GM19238 (cell line): ENCODE measurements around the gene DOCK4.

Experiments
- DNase-seq: peaks from one replicate; pipeline ENCODE4 v3.0.0; 2011; ENCODE audit warnings: low spot score; ENCODE audit not compliant: insufficient read length

DOCK4 gene

DNA sequence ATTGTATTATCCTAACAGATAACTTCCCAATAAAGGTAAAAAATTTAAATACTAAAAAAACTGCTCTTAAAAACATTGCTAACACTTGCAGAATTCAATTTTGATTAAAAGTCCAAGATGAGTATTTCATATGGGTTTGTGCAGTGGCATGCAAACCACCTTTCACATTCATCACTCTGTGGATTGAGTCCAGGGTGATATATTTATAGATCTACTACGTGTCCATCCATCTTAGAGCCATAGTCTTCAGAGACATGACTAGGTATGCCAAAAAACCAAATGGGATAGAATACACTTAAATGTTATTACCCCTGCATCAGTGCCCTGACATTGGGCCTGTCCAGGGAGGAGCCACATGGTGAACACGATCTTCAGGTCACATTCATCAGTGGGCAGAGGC is 96.0 kb downstream of the DOCK4 start:
- no peak for DNase-seq

- no peak for DNase-seq
Observed at GRCh38 chr7:112108981-112109380, 97.2 kb downstream of the DOCK4 start.

DNA sequence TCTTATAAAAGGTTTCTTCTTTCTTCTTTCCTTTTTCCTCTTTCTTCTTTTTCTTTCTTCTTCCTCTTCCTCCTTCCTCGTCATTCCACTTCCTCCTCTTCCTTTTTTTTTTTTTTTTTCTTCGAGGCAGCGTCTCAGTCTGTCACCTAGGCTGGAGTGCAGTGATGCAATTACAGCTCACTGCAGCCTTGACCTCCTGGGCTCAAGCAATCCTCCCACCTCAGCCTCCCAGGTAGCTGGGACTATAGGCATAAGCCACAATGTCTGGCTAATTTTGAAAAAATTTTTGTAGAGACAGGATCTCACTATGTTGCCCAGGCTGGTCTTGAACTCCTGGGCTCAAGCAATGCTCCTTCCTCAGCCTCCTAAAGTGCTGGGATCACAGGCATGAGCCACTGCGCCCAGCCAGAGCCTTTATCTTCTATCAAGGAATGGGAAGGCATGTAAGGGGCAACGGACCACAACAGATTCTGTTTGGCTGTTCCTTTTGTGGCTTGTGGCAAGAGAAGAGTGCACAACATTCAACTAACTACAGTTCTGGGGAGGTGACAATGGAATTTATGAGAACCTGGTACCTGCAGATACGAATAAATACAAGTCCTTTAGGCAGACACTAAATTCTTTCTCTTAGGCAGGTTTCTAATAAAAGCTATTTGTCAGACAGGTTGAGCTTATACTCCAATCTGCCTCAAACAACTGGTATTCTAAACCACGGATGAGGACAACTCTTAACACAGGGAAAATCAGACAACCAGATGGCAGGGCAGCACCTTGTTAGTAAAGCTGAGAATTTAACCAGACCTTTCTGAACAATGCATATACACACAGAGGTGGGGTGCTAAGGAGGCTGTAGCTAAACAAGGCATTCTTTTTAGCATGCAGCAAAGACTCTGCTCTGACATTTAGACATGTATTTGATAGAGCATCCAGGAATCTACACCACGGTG is 100.3 kb downstream of the DOCK4 start:
- DNase-seq: no peak

DNA sequence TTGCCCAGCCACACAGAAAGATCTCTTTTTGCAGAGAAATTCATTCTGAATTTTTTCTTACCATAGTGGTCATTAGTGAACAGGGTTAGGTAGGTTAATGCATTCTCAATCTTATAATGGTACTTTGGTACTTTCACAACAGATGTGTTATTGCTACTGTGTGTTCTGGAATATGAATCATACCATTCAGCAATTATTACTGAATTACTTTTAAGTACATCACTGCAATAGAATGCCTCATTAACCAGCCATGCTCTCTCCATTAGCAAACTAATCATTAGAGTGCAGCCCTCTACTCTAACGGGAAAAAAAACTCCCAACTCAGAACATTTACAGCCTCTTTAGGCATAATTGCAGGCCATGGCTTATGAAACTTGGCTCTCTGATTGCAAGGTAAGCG is 102.1 kb downstream of the DOCK4 start:
- DNase-seq: no peak

DNA sequence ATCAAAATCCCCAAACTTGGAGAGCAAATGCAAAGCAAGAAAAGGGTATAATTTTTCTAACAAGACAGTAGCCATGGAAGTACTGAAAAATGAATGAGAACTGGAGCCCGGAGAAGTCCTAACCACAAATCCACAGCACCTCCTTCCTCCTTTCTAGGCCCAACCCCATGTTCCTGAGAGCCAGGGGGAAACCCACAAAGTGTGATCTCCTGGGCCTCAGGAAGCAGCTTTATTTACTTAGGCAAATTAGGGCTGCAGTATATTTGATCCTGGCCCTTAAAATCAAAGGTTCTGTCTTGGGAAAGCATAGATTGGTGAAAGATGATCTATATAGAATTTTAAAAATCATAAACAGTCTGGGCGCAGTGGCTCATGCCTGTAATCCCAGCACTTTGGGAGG is 103.0 kb downstream of the DOCK4 start:
- DNase-seq: no peak

- DNase-seq: no peak
Observed at GRCh38 chr7:112101201-112101846, 104.9 kb downstream of the DOCK4 start.

- no peak for DNase-seq
Observed at GRCh38 chr7:112097524-112097923, 108.7 kb downstream of the DOCK4 start.

- no peak for DNase-seq
Observed at GRCh38 chr7:112093409-112093808, 112.8 kb downstream of the DOCK4 start.

- no peak for DNase-seq
Observed at GRCh38 chr7:112092709-112093395, 113.3 kb downstream of the DOCK4 start.

DNA sequence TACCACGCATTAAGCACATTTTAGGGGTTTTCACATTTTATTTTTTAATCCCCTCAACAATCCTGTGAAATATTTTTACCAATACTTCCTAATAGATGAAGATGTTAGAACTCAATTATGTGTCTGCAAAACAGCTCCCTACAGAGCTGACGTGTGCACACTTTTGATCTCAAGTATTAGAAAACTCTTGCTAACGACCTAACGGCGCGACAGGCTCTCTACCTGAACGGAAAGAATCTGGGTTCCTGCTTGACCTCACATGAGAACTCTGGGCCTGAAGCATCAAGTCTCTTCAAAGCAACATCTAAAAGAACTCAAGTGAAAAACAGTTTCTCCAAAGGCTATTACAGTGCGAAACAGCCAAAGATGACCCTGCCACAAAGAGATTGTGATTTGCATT is 113.9 kb downstream of the DOCK4 start:
- no peak for DNase-seq

GRCh38 chr7:112091768-112092167 is 114.4 kb downstream of the DOCK4 start:
- DNase-seq: no peak

DNA sequence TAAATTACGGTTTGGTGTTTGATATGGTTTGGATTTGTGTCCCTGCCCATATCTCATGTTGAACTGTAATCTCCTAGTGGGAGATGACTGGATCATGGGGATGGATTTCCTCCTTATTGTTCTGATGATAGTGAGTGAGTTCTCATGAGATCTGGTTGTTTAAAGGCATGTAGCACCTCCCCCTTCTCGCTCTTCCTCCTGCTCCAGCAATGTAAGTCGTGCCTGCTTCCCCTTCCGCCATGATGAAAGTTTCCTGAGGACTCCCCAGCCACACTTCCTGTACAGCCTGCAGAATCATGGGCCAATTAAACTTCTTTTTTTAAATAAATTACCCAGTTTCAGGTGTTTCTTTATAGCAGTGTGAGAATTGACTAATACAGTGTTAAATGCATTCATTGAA is 116.6 kb downstream of the DOCK4 start:
- DNase-seq: no peak

DNA sequence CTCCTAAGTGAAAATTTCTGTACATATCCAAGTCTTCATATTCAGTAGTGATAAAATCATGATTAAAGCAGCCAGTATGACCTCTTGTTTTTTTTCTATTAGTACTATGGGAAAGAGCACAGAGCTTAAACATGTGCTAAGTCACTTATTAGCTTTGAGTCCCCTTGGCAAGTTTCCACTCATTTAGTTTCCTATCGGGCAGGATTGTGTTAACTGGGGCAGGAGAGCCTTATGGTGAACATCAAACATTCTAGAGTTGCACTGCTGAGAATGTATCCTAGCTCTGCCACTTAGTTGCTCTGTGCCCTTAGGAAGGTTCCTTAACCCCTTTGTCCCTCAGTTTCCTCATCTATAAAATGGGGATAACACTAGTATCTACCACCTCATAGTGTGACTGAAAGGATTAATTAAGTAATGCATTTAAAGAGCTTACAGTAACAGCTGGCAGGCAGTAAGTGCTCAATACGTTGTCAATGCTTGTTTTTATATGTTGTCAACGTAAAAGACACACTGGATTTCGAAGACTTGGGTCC is 117.6 kb downstream of the DOCK4 start:
- no peak for DNase-seq

- no peak for DNase-seq
Observed at GRCh38 chr7:112086496-112087254, 119.5 kb downstream of the DOCK4 start.

DNA sequence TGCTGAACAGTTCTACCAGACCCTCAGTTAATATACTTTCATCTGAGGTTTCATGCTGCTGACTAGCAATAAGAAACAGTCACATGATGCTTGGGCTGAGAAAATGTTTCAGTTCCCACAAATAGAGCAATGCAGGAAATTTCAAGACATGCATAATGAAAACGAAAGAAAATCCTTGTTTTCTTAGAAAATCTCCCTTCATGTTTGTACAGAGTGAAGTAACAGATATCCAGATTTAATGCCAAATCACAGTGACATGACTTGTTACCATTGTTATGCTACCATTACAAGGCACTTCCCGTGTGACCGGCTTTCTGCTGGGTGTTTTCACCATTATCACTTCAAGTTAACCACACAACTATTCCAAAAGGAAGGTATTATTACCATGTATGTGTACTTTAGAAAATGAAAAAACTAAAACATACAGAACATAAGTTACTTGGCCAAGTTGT is 121.7 kb downstream of the DOCK4 start:
- no peak for DNase-seq

DNA sequence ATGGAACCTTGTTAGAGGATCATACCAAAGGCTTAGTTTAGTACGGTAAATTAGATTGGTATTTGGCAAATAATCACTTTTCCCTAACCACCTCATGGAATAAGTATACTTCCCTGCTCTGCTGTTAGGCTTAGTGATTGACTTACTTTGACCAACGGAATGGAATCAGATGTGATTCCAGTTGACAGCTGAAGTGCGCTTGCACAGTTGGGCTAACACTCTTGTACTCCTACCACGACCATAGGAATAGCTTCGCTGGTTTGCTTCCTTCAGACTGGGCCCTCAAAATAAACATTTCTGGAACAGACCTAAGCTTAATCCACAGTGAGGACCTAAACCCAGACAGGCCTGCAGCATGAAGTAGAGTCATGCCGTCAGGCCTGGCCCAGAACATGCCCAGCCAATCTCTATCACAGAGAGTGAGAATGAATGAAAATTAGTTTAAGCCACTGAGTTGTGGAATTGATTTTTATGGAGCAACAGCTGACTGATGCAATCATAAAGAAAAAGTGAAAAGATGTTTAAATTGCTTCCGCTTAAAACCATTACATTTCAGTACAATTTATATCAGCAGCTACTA is 122.3 kb downstream of the DOCK4 start:
- DNase-seq: no peak

- no peak for DNase-seq
Observed at GRCh38 chr7:112082306-112082705, 123.9 kb downstream of the DOCK4 start.

DNA sequence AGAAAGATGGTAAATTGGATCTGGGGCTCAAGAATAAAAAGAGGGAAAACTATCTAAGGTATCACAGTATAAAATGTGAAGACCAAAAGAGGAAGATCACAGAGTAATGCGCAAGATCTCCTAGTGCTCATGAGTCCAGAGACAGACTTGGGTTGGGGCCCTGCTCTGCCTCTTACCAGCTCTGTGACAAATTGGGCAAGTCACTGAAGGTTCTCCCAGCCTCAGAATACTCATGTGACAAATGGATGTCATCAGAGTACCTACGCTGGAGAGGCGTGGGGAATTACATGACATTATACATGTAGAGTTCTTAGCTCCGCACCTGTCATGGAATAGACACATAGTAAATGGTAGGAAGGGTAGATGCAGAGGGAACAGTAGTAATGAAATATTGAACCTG is 124.4 kb downstream of the DOCK4 start:
- DNase-seq: no peak

GRCh38 chr7:112080978-112081377 is 125.2 kb downstream of the DOCK4 start:
- DNase-seq: no peak

DNA sequence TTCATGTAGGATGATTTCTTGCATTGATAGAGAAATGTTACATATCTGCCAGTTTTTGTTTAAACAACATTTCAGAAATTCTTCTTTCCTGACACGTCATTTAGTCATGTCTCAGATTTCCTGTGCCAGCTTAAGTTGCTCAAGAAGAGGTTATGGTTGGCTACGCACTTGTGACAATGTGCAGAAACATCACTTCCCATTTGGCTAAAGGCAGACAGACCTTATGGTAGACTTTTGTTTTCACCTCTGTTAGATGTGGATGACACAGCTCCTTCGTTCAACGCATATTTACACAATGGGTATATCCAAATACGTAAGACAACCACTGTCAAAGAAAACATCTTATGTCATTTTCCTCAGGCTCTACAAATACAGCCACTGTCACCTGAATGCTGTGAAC is 125.8 kb downstream of the DOCK4 start:
- peak; percentile 13 for DNase-seq

GRCh38 chr7:112079673-112080072 is 126.5 kb downstream of the DOCK4 start:
- DNase-seq: no peak
